SK-N-MC (cell line): ENCODE results near the gene CHODL.

Experiments used
- EZH2 ChIP-seq: fragments of 200-600 bp; sonication (generic); IDR thresholded peaks from one replicate; pipeline ENCODE4 v1.6.1; 2017; ENCODE audit warnings: antibody characterized with exemption
- FOXP2 ChIP-seq: optimal IDR thresholded peaks from 2 replicates; pipeline ENCODE3; 2011; ENCODE audit warnings: mild to moderate bottlenecking, moderate library complexity; ENCODE audit not compliant: insufficient read depth; ENCODE audit errors: extremely low read length, control extremely low read depth
- POLR2AphosphoS5 ChIP-seq: IDR thresholded peaks from 2 replicates; pipeline ENCODE4 v1.6.1; 2012; ENCODE audit warnings: mild to moderate bottlenecking, low read depth, low read length, borderline replicate concordance

DNA sequence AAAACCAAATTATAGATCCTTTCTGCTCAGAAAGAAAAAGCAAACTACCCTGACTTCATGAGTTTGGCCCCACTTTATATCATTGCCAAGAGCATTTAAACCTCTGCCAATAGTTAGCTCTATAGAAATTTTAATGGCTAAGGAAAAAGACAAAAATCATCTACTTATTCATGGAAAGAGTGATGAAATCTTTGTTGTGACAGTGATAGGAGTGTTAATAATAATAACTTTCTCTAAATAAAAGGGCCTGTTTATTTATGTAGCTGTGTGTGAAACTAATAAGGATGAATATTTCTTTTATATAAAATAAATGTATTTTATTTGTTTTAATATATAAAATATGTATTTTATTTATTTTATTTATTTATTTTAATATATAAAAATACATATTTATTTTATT, 6.4 kb downstream of the CHODL start:
- TF ChIP-seq EZH2 (no peak), POLR2AphosphoS5 (no peak), FOXP2 (no peak)
